ENCODE data around the gene KCNMA1. TPM values are rescaled to one million over a fixed set of nuclear protein-coding genes. Genes with fewer than 3 reads are reported as not detected.

Gene KCNMA1
- total and polyA plus RNA-seq, 2 donors (not counting 1 experiment from before 2014, with no cell fraction given): 0.82 to 3.1 TPM

DNA sequence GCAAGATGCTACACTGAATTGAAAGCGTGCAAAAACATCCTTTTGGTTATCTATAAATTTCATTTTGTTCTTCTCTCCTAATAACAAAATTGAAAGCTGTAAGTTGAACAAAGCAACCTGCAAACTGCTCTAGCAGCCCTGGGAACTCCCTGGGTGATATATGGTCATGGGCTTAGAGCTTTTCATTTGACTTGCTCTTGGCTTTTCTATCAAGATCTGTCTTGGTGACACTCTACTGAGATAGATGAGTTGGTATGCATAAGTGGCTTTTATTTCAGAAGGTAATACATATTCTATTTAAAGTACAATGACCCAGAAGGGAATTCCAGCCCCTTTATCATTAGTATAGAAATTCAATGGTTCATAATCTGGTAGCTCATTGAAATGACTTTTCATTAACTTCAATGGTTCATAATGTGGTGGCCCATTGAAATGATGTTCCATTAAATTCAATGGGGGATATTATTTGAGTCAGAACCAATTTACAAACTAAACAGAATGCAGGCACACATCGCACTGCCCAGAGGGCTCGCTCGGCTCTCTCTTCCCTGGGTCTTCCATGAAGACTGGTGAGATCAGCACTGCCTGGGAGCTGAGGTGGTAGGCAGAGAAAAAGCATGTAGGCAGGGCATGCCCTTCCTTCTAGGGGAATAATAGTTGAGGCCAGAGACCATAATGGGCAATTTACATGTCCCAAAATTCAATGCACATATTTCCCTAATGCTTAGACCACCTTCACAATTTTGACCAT, 10.1 kb upstream of the KCNMA1 start:
- Mint-ChIP-seq H3K9me3 (ENCODE audit: insufficient read depth) (no peaks in the 10 kb centered on the region), H3K4me3 (no peak overlapping the region), H3K27me3 (no peaks in the 10 kb centered on the region), H3K27ac (no peak overlapping the region), H3K4me1 (peaks cover 6% of the 10 kb centered on the region)
- Histone ChIP-seq H3K9ac (ENCODE audit: low read length) (no peak overlapping the region), H2AFZ (ENCODE audit: insufficient read depth, low read depth, low read length, poor library complexity, severe bottlenecking) (no peak overlapping the region), H3K36me3 (replicated peaks in 1 of 2; ENCODE audit: control extremely low read depth in 1 of 2, control insufficient read depth in 1 of 2, extremely low read depth in 1 of 2, insufficient read depth in 2 of 2, low read length in 1 of 2) (no peaks in the 10 kb centered on the region), H4K20me1 (ENCODE audit: control insufficient read depth, insufficient read depth, low read length, poor library complexity, severe bottlenecking) (no peaks in the 10 kb centered on the region), H3K27ac (ENCODE audit: low read length in 2 of 2) (no peak overlapping the region), H3K4me3 (ENCODE audit: control extremely low read depth in 1 of 5, extremely low read depth in 1 of 5, insufficient read depth in 1 of 5, low read depth in 2 of 5, low read length in 4 of 5) (no peak overlapping the region), H3K27me3 (replicated peaks in 1 of 4; ENCODE audit: control extremely low read depth in 1 of 4, control insufficient read depth in 3 of 4, insufficient read depth in 4 of 4, low read length in 3 of 4) (no peaks in the 10 kb centered on the region), H3K9me3 (ENCODE audit: control extremely low read depth in 1 of 3, control insufficient read depth in 2 of 3, insufficient read depth in 1 of 3, low read length in 2 of 3) (peaks cover 0 to 2% (median 0%) of the 10 kb centered on the region in 3 donors), H3K79me2 (ENCODE audit: control insufficient read depth, insufficient read depth, low read length) (no peaks in the 10 kb centered on the region), H3K4me2 (replicated peaks; ENCODE audit: low read depth, low read length, poor library complexity, severe bottlenecking) (no peak overlapping the region), H3K4me1 (ENCODE audit: control insufficient read depth in 2 of 2, insufficient read depth in 2 of 2, low read length in 2 of 2) (no peaks in the 10 kb centered on the region)
- DNase-seq: no peak
- intact Hi-C loops (cut with micrococcal nuclease): no loop called here
- POLR2A ChIA-PET: no interaction called here
- ATAC-seq (ENCODE audit: low read depth): no peak
- CTCF ChIA-PET: interaction anchor here (0.9 to 18.9 kb wide), 3 partner anchors 64 to 480 kb away, joined by 3 to 523 read pairs (median 3); no protein-coding TSS in a partner anchor
- no CpG with 5 or more reads among the region's 4 CpGs for WGBS (ENCODE audit: insufficient coverage)
- no peak for TF ChIP-seq EZH2 (IDR thresholded peaks at IDR 0.05; ENCODE audit: borderline replicate concordance, insufficient read depth, low read depth, low read length, poor library complexity, severe bottlenecking)
- TF ChIP-seq, protein P1, sequence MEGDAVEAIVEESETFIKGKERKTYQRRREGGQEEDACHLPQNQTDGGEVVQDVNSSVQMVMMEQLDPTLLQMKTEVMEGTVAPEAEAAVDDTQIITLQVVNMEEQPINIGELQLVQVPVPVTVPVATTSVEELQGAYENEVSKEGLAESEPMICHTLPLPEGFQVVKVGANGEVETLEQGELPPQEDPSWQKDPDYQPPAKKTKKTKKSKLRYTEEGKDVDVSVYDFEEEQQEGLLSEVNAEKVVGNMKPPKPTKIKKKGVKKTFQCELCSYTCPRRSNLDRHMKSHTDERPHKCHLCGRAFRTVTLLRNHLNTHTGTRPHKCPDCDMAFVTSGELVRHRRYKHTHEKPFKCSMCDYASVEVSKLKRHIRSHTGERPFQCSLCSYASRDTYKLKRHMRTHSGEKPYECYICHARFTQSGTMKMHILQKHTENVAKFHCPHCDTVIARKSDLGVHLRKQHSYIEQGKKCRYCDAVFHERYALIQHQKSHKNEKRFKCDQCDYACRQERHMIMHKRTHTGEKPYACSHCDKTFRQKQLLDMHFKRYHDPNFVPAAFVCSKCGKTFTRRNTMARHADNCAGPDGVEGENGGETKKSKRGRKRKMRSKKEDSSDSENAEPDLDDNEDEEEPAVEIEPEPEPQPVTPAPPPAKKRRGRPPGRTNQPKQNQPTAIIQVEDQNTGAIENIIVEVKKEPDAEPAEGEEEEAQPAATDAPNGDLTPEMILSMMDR (IDR thresholded peaks at IDR 0.05): no peak

DNA sequence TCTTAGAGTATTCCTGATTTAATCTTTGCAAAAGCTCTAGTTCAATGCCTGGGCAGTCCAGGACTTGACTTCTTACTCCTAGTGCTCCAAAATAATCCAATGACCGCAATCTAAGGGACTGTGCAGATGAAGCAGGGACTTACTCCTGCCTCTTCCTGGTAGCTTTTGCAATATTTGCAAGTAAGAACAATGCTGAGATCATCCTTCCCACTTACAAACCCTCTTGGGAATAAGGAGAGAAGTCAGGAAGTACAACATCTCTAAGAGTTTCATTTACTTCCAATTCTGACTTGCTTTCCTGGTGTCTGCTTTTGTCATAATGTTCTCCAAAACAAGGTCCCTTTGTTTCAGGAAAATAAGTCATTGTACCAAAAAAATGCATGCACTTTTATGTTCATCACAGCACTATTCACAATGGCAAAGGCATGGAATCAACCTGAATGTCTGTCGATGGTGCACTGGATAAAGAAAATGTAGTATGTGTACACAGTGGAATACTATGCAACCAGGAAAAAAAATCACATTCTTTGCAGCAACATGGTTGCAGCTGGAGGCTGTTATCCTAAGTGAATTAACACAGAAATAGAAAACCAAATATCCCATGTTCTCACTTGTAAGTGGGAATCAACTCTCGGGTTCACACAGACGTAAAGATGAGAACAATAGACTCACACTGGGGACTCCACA, 7.1 kb upstream of the KCNMA1 start:
- no peak overlapping the region for H2AFZ ChIP-seq (ENCODE audit: insufficient read depth, low read depth, low read length, poor library complexity, severe bottlenecking)
- TF ChIP-seq EZH2 (IDR thresholded peaks at IDR 0.05; ENCODE audit: borderline replicate concordance, insufficient read depth, low read depth, low read length, poor library complexity, severe bottlenecking): no peak
- TF ChIP-seq, protein P1 (IDR thresholded peaks at IDR 0.05): no peak
- no peaks in the 10 kb centered on the region for H3K9me3 ChIP-seq (ENCODE audit: control extremely low read depth in 1 of 3, control insufficient read depth in 2 of 3, insufficient read depth in 1 of 3, low read length in 2 of 3)
- no peaks in the 10 kb centered on the region for H3K9me3 Mint-ChIP-seq (ENCODE audit: insufficient read depth)
- peaks cover 12% of the 10 kb centered on the region for H3K4me1 Mint-ChIP-seq
- no peaks in the 10 kb centered on the region for H3K79me2 ChIP-seq (ENCODE audit: control insufficient read depth, insufficient read depth, low read length)
- no peak overlapping the region for H3K27ac ChIP-seq (ENCODE audit: low read length in 2 of 2)
- H3K4me3 Mint-ChIP-seq: no peak overlapping the region
- H3K4me1 ChIP-seq (ENCODE audit: control insufficient read depth in 2 of 2, insufficient read depth in 2 of 2, low read length in 2 of 2): peaks cover 6 to 7% of the 10 kb centered on the region in 2 donors
- no peak overlapping the region for H3K9ac ChIP-seq (ENCODE audit: low read length)
- H3K27me3 Mint-ChIP-seq: peaks cover 20% of the 10 kb centered on the region
- H3K27ac Mint-ChIP-seq: no peak overlapping the region
- H4K20me1 ChIP-seq (ENCODE audit: control insufficient read depth, insufficient read depth, low read length, poor library complexity, severe bottlenecking): no peaks in the 10 kb centered on the region
- no peak overlapping the region for H3K4me2 ChIP-seq (replicated peaks; ENCODE audit: low read depth, low read length, poor library complexity, severe bottlenecking)
- H3K4me3 ChIP-seq (ENCODE audit: control extremely low read depth in 1 of 5, extremely low read depth in 1 of 5, insufficient read depth in 1 of 5, low read depth in 2 of 5, low read length in 4 of 5): no peak overlapping the region
- POLR2A ChIA-PET: no interaction called here
- no peaks in the 10 kb centered on the region for H3K36me3 ChIP-seq (replicated peaks in 1 of 2; ENCODE audit: control extremely low read depth in 1 of 2, control insufficient read depth in 1 of 2, extremely low read depth in 1 of 2, insufficient read depth in 2 of 2, low read length in 1 of 2)
- ATAC-seq (ENCODE audit: low read depth) (no peak), DNase-seq (no peak)
- peaks cover 0 to 15% (median 6%) of the 10 kb centered on the region in 4 experiments for H3K27me3 ChIP-seq (replicated peaks in 1 of 4; ENCODE audit: control extremely low read depth in 1 of 4, control insufficient read depth in 3 of 4, insufficient read depth in 4 of 4, low read length in 3 of 4)
- intact Hi-C loops (cut with micrococcal nuclease): no loop called here
- WGBS (ENCODE audit: insufficient coverage): no CpG with 5 or more reads among the region's 4 CpGs
- CTCF ChIA-PET: interaction anchor here (0.9 to 18.9 kb wide), 12 partner anchors 10 to 477 kb away, joined by 3 to 523 read pairs (median 4); no protein-coding TSS in a partner anchor

Data from B cell (primary cell).